IMR-90 (cell line): Measurements from ENCODE around the gene SCGB3A2.
"Not testable (repeated sequence)": the region's sequence is repeated elsewhere in the genome, so short reads cannot be mapped to it uniquely, and the experiment has no call there.

ENCODE experiments used
- CEBPB ChIP-seq: IDR thresholded peaks from 2 replicates; pipeline ENCODE4 v1.6.1; 2012; ENCODE audit warnings: low read depth, low read length, improper control_type of control experiment
- CHD1 ChIP-seq: IDR thresholded peaks from 2 replicates; pipeline ENCODE4 v1.6.1; 2012; ENCODE audit warnings: low read depth, low read length, improper control_type of control experiment
- CTCF ChIP-seq: conservative IDR thresholded peaks from 2 replicates; pipeline ENCODE4 v1.5.1; 2012; ENCODE audit warnings: mild to moderate bottlenecking, low read depth, low read length, improper control_type of control experiment
- MAFK ChIP-seq: IDR thresholded peaks from 2 replicates; pipeline ENCODE4 v1.6.1; 2012; ENCODE audit warnings: low read depth, low read length, improper control_type of control experiment
- POLR2A ChIP-seq: IDR thresholded peaks from 2 replicates; pipeline ENCODE4 v1.6.1; 2012; ENCODE audit warnings: mild to moderate bottlenecking, low read depth, low read length
- SMC3 ChIP-seq: fragments of 150-350 bp; IDR thresholded peaks from 2 replicates; pipeline ENCODE4 v1.6.1; 2016; ENCODE audit warnings: low read depth, mild to moderate bottlenecking, antibody characterized with exemption, low read length, moderate library complexity
- USF2 ChIP-seq: fragments of 150-350 bp; IDR thresholded peaks from 2 replicates; pipeline ENCODE4 v1.6.1; 2017; ENCODE audit warnings: mild to moderate bottlenecking, antibody characterized with exemption, low read length, low read depth

GRCh38 chr5:147871980-147872549 is 6.4 kb upstream of the SCGB3A2 start:
- not testable (repeated sequence) for TF ChIP-seq CTCF, CHD1, SMC3, CEBPB, USF2, POLR2A, MAFK
